NOMO-1 treated with dmso at 0.1 percent for 144 hours (cell line): Measurements from ENCODE around the gene ZC3H8.
A peak's percentile ranks its signal among the peaks of the same experiment; 100 is the strongest.
"Not testable (repeated sequence)": the region's sequence is repeated elsewhere in the genome, so short reads cannot be mapped to it uniquely, and the experiment has no call there.

Experiments
- DNase-seq: peaks from one replicate; lab custom pipeline; 2025; ENCODE audit not compliant: unreplicated experiment; lab: John Stamatoyannopoulos, UW

ZC3H8 gene

GRCh38 chr2:112254466-112255240 lies at the start of gene ZC3H8:
ZC3H8 (minus strand) TSS chr2:112255042; CDS start chr2:112254981, 61 bp downstream.
- peak; percentile 92 for DNase-seq

- DNase-seq, result no peak
These were observed 49.6 kb upstream of the ZC3H8 start for GRCh38 chr2:112304298-112304941.

GRCh38 chr2:112301973-112302372 lies 47.1 kb upstream of the ZC3H8 start:
- no peak for DNase-seq

- no peak for DNase-seq
These were observed 46.3 kb upstream of the ZC3H8 start for GRCh38 chr2:112301171-112301584.

DNA sequence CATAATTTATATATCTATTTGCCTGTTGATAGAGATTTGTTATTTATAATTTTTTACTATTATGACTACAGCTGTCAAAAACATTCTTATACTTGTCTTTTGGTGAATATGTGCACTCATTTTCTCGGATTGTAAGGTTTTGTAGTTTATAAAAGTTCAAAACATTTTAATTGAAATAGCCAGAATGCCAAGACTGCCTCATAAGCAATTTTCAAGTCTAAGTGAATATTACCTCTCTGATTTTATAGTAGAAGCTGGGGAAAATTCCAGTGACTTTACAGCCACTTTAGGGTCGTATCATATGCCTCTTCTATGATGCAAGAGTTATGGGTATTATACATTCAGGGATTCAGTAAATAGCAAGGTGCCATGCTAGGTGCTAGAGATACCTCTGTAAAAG lies 41.6 kb upstream of the ZC3H8 start:
- DNase-seq, result no peak

DNA sequence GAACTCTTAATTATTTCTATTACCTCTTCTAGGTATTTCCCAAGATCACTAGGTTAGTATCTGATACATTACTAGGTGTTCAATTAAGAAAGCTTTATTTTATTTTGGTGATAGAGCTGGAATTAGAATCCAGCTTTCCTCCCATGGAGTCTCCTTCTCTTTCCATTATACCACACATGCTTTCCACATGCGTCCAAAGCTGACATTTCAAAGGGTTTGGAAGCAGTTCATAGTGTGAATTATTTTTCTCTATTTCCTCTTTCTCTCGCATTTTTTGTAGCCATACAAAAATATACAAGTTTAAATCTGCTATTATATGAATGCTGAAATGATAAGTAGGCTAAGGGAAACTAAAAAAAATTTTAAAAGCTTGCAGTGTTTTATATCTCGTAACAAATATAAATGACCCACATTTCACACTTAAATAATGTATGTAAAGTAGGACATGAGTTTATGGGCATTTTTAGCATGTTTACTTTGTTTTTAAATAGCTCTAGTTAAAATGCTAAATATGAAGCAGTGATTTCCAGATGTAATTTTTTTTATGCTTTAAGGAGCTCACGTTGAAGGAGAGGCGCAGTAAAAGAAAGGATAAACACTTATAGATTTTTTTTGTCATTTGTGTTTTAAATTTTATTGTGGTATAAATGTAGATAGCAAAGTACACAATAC lies 40.7 kb upstream of the ZC3H8 start:
- no peak for DNase-seq

DNA sequence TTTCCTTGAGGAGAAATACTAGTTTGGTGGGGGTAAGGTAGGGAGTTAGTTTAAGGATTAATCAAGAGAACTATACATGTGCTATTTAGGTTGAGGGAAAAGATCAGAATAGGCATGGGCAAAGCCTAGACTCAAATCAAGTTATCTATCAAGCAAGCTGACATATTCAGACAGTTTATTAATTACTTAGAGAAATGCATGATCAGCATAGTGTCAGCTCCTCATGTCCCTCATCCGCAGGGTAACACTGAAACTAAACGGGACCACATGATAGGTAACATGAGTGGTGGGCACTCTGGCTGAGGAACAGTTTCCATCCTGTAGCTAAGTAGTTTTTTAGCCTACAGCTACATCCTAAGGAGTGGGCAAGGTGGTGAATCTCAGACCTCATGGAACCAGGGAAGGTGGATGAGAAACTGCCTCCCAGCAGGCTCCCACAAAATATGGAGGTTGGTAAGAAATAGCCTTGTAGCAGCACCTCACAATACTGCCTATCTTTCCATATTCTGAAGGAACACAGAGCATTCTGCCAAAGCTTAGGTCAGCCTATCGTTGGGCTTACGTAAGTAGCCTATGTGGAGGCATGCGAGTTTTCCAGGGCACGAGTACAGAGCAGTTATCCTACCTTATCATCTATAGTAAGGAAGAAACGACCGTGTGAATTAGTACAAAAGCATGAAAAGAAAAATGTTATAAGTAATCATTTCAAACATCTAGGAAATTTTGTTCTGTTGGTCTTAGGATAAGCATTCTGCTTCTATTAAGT lies 39.0 kb upstream of the ZC3H8 start:
- no peak for DNase-seq

DNA sequence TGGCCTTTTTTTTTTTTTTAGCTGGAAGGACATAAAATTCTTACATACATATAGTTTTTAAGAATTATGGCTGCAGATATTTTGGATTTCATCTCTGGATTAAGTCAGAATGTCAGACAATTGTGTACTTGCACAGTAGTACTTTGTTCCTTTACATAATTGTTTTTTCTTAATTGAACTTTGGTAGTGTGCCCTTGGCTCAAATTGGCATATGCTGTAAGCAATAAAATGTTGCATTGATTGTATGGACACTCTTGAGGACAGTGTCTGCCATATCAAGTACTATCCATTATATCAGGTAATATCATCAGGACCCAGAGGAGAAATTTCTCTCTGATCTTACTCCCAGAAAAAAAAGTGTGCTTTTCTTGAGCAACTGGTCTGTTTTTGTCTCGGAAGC lies 35.8 kb upstream of the ZC3H8 start:
- no peak for DNase-seq

GRCh38 chr2:112290088-112290487 lies 35.2 kb upstream of the ZC3H8 start:
- no peak for DNase-seq

DNA sequence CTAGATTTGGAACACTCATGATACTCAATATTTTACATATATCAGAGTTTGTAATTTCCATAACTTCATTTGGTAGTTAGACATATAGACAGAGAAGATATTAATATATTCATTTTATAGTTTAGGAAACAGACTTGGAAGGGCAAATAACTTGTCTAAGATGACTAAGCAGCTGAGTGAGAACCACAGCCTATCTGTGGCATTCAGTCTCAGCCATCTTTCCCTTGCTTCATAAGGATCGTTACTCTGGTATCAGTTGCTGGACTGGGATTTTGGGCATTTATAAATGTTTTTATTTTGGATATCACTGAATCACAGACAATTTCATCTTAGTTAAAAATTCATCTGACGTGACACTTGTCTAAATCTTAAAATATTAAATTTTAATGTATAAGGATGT lies 28.7 kb upstream of the ZC3H8 start:
- not testable (repeated sequence) for DNase-seq

DNA sequence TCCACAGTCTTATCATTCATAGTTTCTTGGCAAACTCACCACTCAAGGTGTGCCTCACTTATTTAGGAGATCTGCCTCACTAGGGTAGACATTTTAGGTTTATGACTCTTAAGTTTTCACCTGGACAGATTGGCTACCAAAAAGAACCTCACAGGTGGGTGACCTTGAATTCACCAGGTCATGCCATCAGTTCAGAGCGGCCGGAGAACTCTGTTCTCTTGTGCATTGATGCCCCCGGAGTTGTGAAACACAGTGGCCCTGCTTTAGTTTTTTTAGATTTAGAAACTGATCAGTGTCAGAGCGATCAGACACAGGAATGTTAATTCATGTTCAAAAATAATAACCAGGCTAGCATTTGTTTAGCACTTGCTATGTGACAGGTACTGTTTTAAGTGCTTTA lies 27.2 kb upstream of the ZC3H8 start:
- not testable (repeated sequence) for DNase-seq

GRCh38 chr2:112277596-112278220 lies 22.9 kb upstream of the ZC3H8 start:
- DNase-seq, result no peak

DNA sequence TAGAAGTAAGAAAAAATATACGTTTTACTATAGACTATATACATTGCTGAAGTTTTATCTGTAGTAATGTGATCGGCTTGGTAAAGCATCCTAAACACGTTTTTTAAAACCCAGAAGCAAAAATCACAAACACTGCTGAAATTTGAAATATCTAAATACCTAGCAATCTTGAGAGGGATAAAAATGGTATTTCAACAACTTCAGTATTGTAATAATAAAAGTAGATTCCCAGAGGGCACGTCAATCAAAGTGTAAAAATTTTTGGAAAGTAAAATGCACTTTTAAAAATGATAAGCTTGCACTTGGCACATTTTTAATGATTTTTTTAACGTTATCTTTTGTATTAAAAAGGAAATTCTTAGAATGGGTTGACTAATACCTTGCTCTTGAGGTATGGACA lies 22.1 kb upstream of the ZC3H8 start:
- no peak for DNase-seq

GRCh38 chr2:112275887-112276773 lies 21.3 kb upstream of the ZC3H8 start:
- DNase-seq, result peak; percentile 59

GRCh38 chr2:112275311-112275886 lies 20.6 kb upstream of the ZC3H8 start, which contains the start of gene ZC3H6:
ZC3H6 (plus strand) TSS chr2:112275597; CDS start chr2:112275995, 398 bp downstream.
- peak; percentile 95 for DNase-seq

- no peak for DNase-seq
These were observed 18.5 kb upstream of the ZC3H8 start for GRCh38 chr2:112273349-112273748.

- no peak for DNase-seq
These were observed 17.8 kb upstream of the ZC3H8 start for GRCh38 chr2:112272669-112273068.

DNA sequence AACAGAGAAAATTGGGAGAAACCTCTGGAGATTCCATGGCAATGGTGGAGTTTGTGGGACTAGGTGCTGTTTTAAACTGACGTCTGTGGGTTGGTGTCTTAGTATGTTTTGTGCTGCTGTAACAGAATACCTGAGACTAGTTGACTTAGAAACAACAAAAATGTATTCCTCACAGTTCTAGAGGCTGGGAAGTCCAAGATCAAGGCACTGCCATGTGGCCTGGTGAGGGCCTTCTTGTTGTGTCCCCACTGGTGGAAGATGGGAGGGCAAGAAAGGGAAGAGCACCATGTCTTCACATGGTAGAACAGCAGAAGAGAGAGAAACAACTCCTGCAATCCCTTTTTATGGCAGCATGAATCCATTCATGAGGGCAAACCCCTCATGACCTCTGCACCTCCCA lies 13.7 kb upstream of the ZC3H8 start:
- DNase-seq, result no peak

DNA sequence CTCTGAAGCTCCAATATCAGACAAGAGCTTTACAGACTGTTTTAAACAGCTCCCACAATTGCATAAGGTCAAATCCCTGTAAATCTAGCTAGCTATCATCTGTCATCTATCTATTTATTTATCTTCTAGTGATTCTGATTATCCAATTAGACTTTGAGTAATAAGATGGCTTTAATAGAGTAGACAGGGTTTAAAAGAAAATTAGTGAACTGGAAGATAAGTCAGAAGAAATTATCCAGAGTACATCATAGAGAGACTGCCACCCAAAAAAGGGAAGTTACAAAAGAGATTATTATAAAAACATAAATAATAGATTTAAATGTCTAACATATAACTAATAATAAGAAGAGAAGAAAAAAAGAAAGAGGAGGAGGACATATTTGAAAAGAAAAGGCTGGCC lies 8.0 kb upstream of the ZC3H8 start:
- no peak for DNase-seq

DNA sequence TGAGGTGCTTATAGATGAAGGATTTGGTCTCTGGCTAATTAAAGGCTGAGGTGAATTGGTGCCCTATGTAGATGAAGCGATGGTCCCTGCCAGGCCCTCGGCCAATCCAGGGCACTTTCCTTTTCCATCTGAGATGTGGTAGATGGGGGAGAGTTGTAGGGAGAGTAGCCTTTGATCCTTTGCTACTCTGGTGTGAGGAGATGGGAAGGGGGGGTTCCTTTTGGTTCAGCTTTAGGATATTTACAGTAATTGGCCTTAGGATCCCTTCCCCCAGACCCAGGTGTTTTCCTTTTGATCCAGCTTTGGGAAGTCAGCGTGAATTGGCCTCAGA lies 5.4 kb upstream of the ZC3H8 start:
- no peak for DNase-seq
